SK-N-SH treated with all-trans-retinoic acid at 6 μM for 48 hours (cell line): ENCODE results near the gene TMTC2.

Experiments used
- ARNTL ChIP-seq: fragments of 450-650 bp; formaldehyde crosslinking; IDR thresholded peaks from 2 replicates; pipeline ENCODE4 v1.5.0; 2020; ENCODE audit warnings: low read depth, mild to moderate bottlenecking, moderate library complexity, borderline replicate concordance
- BACH2 ChIP-seq: fragments of 250-450 bp; sonication (Bioruptor Pico); IDR thresholded peaks from 2 replicates; pipeline ENCODE4 v1.9.0; 2021; ENCODE audit warnings: mild to moderate bottlenecking, borderline replicate concordance
- CREB5 ChIP-seq: fragments of 250-450 bp; sonication (Bioruptor Pico); IDR thresholded peaks from 2 replicates; pipeline ENCODE4 v1.5.1; 2020; ENCODE audit warnings: low read depth, mild to moderate bottlenecking, moderate library complexity
- ESRRG ChIP-seq: fragments of 250-450 bp; sonication (Bioruptor Pico); IDR thresholded peaks from 2 replicates; pipeline ENCODE4 v1.6.1; 2021; ENCODE audit warnings: mild to moderate bottlenecking
- OSR1 ChIP-seq: fragments of 250-450 bp; sonication (Bioruptor Pico); IDR thresholded peaks from 2 replicates; pipeline ENCODE4 v1.8.0; 2022; ENCODE audit warnings: moderate library complexity, mild to moderate bottlenecking, inconsistent platforms
- PATZ1 ChIP-seq: fragments of 250-450 bp; sonication (Bioruptor Pico); IDR thresholded peaks from 2 replicates; pipeline ENCODE4 v1.8.0; 2020; ENCODE audit warnings: mild to moderate bottlenecking, moderate library complexity, borderline replicate concordance
- PPARA ChIP-seq: fragments of 250-450 bp; sonication (Bioruptor Pico); IDR thresholded peaks from 2 replicates; pipeline ENCODE4 v1.5.0; 2020; ENCODE audit warnings: mild to moderate bottlenecking, borderline replicate concordance
- RARB ChIP-seq: fragments of 250-450 bp; sonication (Bioruptor Pico); IDR thresholded peaks from 2 replicates; pipeline ENCODE4 v1.8.0; 2021; ENCODE audit warnings: mild to moderate bottlenecking, moderate library complexity
- SNAI2 ChIP-seq: fragments of 250-450 bp; sonication (Bioruptor Pico); IDR thresholded peaks from 2 replicates; pipeline ENCODE4 v1.5.0; 2020; ENCODE audit warnings: mild to moderate bottlenecking, moderate library complexity
- ZFP3 ChIP-seq: fragments of 250-450 bp; sonication (Bioruptor Pico); IDR thresholded peaks from 2 replicates; pipeline ENCODE4 v1.5.0; 2020; ENCODE audit warnings: mild to moderate bottlenecking, moderate library complexity
- ZFP30 ChIP-seq: fragments of 450-650 bp; formaldehyde crosslinking; IDR thresholded peaks from 2 replicates; pipeline ENCODE4 v1.5.0; 2022; ENCODE audit warnings: mild to moderate bottlenecking, moderate library complexity
- ZNF70 ChIP-seq: fragments of 450-650 bp; formaldehyde crosslinking; IDR thresholded peaks from 2 replicates; pipeline ENCODE4 v1.5.0; 2020; ENCODE audit warnings: mild to moderate bottlenecking, moderate library complexity

GRCh38 chr12:82754856-82755255 lies 68.2 kb downstream of the TMTC2 start:
- TF ChIP-seq SNAI2 (no peak), CREB5 (CRISPR knock-in tag) (no peak), ESRRG (CRISPR knock-in tag) (no peak), ZFP30 (CRISPR knock-in tag) (no peak), ARNTL (no peak), ZFP3 (no peak), RARB (CRISPR knock-in tag) (no peak), PATZ1 (CRISPR knock-in tag) (no peak), PPARA (CRISPR knock-in tag) (no peak), ZNF70 (CRISPR knock-in tag) (no peak), BACH2 (CRISPR knock-in tag) (no peak), OSR1 (CRISPR knock-in tag) (no peak)
